T47D (cell line): ENCODE measurements around the gene ADGRL3.

Experiments
- DNase-seq, 2 experiments: peaks; one replicate each; pipeline versions ENCODE4 v3.0.0 to v3.0.0-alpha.2; 2011 to 2012; ENCODE audit warnings: low read depth in 1 of 2, low spot score in 1 of 2
- JUND ChIP-seq: IDR thresholded peaks from 2 replicates; pipeline ENCODE4 v1.6.1; 2012; ENCODE audit warnings: low read depth
- in situ Hi-C: cut with HindIII; loops from 2 replicates; pipeline ENCODE4 v1.10.0; 2016; ENCODE audit warnings: low sequenced_read_pairs, low pct_unique_long_range_greater_than_20kb

ADGRL3 gene

GRCh38 chr4:61517144-61517543 is 317.0 kb downstream of the ADGRL3 start:
- DNase-seq: no peak
- in situ Hi-C loops: no loop called here

DNA sequence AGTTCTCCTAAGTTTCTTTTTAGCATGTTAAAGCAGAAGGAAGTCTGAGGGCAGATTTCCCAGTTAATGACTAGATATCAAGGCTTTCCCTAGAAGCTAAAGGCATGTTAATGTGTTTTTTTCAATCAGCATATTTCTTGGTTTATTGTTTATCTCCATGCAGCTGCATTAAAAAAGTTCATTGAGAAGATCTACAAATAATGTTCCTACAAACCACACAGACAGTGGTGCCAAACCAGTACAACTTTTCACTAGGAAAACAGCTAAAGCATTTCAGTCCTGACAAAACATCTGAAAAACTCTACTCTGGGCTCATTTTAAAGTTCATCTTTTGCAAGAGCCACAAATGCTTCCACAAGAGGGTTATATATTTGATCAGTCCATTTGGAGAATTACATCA is 320.0 kb downstream of the ADGRL3 start:
- no peak for TF ChIP-seq JUND
- in situ Hi-C loops: no loop called here
- DNase-seq: no peak

More at GRCh38 chr4:61517144-61517543, 317.0 kb downstream of the ADGRL3 start:
- no peak for TF ChIP-seq JUND

GRCh38 chr4:61520681-61521160 is 320.6 kb downstream of the ADGRL3 start:
- in situ Hi-C loops: no loop called here
- DNase-seq: no peak
- no peak for TF ChIP-seq JUND

- in situ Hi-C loops: no loop called here
- no peak for TF ChIP-seq JUND
Measured at GRCh38 chr4:61521451-61521850, 321.3 kb downstream of the ADGRL3 start.

GRCh38 chr4:61522312-61522711 is 322.2 kb downstream of the ADGRL3 start:
- no peak for TF ChIP-seq JUND
- DNase-seq: no peak
- in situ Hi-C loops: no loop called here

More at GRCh38 chr4:61521451-61521850, 321.3 kb downstream of the ADGRL3 start:
- DNase-seq: no peak

- DNase-seq: no peak
- in situ Hi-C loops: no loop called here
- no peak for TF ChIP-seq JUND
Measured at GRCh38 chr4:61527888-61528287, 327.8 kb downstream of the ADGRL3 start.

DNA sequence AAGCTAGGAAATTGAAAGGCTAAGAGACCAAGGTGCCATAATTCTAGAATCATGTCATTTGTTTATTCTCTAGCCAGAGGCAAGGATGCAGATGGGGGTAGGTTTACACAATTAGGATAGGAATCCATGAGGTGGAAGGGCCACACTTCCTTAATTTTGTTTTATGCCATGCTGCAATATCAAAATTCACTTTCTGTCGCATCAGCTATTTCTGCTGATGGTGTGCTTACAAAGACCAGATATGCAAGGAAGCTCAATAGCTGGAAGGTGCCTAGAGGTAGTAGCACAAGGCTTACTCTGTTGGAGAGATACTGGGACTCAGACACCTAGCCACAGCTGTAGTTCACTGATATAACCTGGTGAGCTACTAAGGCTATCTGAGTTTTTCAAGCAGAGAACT is 328.5 kb downstream of the ADGRL3 start:
- no peak for DNase-seq
- no peak for TF ChIP-seq JUND
- in situ Hi-C loops: no loop called here

- in situ Hi-C loops: no loop called here
- no peak for TF ChIP-seq JUND
- no peak for DNase-seq
Measured at GRCh38 chr4:61531188-61531587, 331.1 kb downstream of the ADGRL3 start.

DNA sequence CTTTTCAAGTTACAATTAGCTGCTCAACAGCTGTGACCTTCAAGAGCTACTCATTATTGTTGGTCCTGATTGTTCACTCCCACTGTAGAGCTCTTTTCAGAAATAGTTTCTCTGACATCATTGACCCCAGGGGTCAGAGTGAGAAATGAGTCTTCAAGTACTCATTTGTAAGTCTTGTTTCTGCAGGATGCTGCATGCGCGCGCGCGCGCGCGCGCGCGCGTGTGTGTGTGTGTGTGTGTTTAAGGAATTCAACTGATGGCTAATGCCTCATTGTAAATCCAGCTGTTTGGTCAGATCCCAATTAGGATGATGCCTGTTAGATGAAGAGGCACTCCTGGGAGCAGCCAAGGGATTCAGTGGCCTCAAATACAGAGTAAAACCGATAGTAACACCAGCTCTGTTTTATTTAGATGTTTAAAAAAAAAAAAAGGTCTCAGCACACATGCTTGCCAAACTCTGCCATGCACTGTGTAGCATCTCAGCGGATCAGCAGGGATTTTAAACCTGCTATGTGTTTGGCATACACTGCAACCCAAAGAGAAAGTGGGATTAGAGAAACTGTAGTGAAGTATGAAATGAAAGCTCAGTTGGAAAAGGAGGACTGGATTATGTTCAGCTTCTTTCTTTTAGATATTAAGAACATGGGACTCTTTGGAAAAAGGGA is 332.3 kb downstream of the ADGRL3 start:
- in situ Hi-C loops: no loop called here
- DNase-seq: no peak
- no peak for TF ChIP-seq JUND

DNA sequence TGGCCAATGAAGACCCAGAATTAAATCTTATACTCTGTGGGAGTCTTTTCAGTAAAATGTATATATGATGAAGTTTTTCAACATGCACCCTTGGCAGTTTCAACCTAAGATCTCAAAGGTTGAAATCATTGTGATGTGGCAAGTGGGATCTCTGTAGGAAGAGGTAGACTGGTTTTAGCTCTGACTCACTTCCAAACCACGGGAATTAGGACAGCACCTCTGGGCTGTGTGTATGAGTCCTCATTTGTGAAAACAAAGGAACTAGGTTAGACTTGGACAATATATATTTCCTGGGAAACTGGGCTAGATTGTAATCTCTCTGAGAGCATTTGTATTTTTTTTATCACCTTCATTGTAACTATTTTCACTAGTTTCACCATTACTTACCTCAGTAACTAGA is 333.0 kb downstream of the ADGRL3 start:
- no peak for DNase-seq
- in situ Hi-C loops: no loop called here
- TF ChIP-seq JUND: no peak

GRCh38 chr4:61540944-61541343 is 340.8 kb downstream of the ADGRL3 start:
- in situ Hi-C loops: no loop called here
- peak in 1 of 2 experiments; percentile 3 for DNase-seq
- no peak for TF ChIP-seq JUND

DNA sequence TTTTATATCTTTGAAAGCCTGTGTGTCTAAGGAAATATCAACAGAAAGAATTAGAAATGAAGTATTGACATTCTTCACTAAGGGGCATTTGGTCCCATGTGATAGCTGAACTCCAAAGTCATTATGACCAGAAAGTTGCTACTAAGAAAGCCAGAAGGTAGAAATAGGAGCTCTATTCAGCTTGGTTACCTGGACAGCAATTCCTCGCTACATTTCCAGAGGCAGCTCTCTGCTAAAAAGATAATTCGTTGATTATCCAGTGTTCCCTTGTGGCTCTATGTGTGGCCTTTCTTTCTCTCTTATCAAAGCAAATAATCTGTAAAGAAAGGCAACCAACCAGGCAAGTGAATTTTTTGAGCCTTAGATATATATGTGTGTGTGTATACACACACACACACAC is 341.3 kb downstream of the ADGRL3 start:
- in situ Hi-C loops: no loop called here
- peak; percentile 1 to 32 for DNase-seq
- TF ChIP-seq JUND: no peak

GRCh38 chr4:61543976-61544375 is 343.9 kb downstream of the ADGRL3 start:
- no peak for DNase-seq
- in situ Hi-C loops: no loop called here
- no peak for TF ChIP-seq JUND
